Stimulated activated CD4-positive, alpha-beta T cell treated with anti-CD3 and anti-CD28 coated beads, Interleukin-1b, Interleukin-23, amount 100 ng/mL, for 1 hour (primary cell): Measurements from ENCODE around the gene GRN.
"Not testable (repeated sequence)": the region's sequence is repeated elsewhere in the genome, so short reads cannot be mapped to it uniquely, and the experiment has no call there.

Experiments used
- DNase-seq, 2 donors: peaks; one replicate each; pipeline ENCODE4 v3.0.0-alpha.2; 2020; ENCODE audit warnings: low read depth in 2 of 2

The GRN gene

GRCh38 chr17:44321246-44322120 is 23.6 kb upstream of the GRN start:
- no peak for DNase-seq

GRCh38 chr17:44322236-44322895 is 22.7 kb upstream of the GRN start:
- DNase-seq, result no peak

- DNase-seq, result no peak
Observed at GRCh38 chr17:44323359-44324091, 21.6 kb upstream of the GRN start.

- no peak for DNase-seq
Observed at GRCh38 chr17:44324092-44324570, 21.0 kb upstream of the GRN start.

GRCh38 chr17:44324571-44325275 is 20.4 kb upstream of the GRN start, which contains the start of gene SLC25A39:
SLC25A39 (minus strand) TSS chr17:44324823; CDS start chr17:44323562, 1,261 bp downstream.
- peak; percentile 91 to 92 for DNase-seq

GRCh38 chr17:44326861-44327444 is 18.1 kb upstream of the GRN start:
- DNase-seq, result peak; percentile 81 to 86

GRCh38 chr17:44327715-44328449 is 17.2 kb upstream of the GRN start:
- DNase-seq, result no peak

- DNase-seq, result not testable (repeated sequence)
Observed at GRCh38 chr17:44329516-44329915, 15.6 kb upstream of the GRN start.

GRCh38 chr17:44330263-44330662 is 14.8 kb upstream of the GRN start:
- not testable (repeated sequence) for DNase-seq

GRCh38 chr17:44331249-44331760 is 13.8 kb upstream of the GRN start:
- DNase-seq, result peak; percentile 30 to 39

GRCh38 chr17:44333371-44333770 is 11.7 kb upstream of the GRN start:
- no peak for DNase-seq

- no peak for DNase-seq
Observed at GRCh38 chr17:44334315-44334714, 10.8 kb upstream of the GRN start.

- no peak for DNase-seq
Observed at GRCh38 chr17:44334727-44335126, 10.4 kb upstream of the GRN start.

- DNase-seq, result no peak
Observed at GRCh38 chr17:44335564-44335963, 9.5 kb upstream of the GRN start.

- DNase-seq, result no peak
Observed at GRCh38 chr17:44335968-44336367, 9.1 kb upstream of the GRN start.

- no peak for DNase-seq
Observed at GRCh38 chr17:44338702-44339101, 6.4 kb upstream of the GRN start.

GRCh38 chr17:44340553-44340952 is 4.5 kb upstream of the GRN start:
- DNase-seq, result not testable (repeated sequence)

GRCh38 chr17:44343510-44344209 is 1.4 kb upstream of the GRN start:
- DNase-seq, result no peak

GRCh38 chr17:44345454-44346026 is 438 bp downstream of the GRN start:
- no peak for DNase-seq
